ENCODE results near the gene CACNA1A.

DNA sequence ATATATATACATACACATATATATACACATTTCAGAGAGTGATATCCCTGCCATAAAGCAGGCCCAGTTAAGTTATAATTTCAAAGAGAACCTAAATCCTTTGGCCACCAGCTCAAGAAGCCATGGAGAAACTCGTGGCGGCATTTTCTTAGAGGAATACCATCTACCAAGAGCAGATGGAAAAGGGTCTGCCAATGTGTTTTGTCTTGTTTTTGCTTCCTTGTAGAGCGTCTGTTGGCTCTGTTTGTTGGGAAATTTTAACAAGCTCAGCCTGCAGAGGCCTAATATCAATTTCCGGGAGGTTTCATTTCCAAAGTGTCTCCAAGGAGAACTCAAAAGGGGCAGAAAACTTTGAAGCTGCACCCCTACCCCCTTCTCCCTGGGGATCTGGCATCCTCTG is 215.5 kb downstream of the CACNA1A start:
- TF ChIP-seq POLR2A (IDR thresholded peaks at IDR 0.05) (no peak), CTCF (IDR thresholded peaks at IDR 0.05) (no peak)

Measured in esophagus squamous epithelium (tissue), 4 donors.